Measurements from ENCODE around the gene SLC22A17. TPM values are rescaled to one million over a fixed set of nuclear protein-coding genes. Genes with fewer than 3 reads are reported as not detected.

The SLC22A17 gene
- total and polyA plus RNA-seq, 10 of the 15 experiments (the other 5 are each of a cell fraction or from before 2014, with no cell fraction given), result not detected

DNA sequence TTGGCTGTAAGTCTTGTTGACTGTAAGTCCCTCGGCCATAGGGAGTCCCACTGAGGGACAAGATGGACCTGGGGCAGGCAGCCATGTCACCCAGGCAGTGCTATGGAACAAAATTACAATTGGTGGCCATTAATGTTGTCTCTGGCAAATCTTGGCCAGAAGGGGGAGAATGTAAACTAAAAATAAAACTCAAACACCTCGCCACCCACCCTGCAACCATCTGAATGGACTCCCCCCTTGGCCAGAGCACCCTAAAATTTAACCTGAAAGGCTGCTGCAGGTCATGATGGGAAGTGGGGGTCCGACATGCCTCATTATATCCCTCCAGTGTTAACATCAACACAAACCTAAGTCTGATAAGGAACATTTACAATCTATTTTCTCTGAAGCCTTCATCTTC, 8.2 kb downstream of the SLC22A17 start:
- RAD21 ChIA-PET (ENCODE audit: unreplicated experiment), result no interaction called here
- no peak overlapping the region for H2AFZ ChIP-seq (ENCODE audit: control insufficient read depth, low read depth, low read length)
- H3K4me2 ChIP-seq (ENCODE audit: control insufficient read depth, insufficient read depth), result no peak overlapping the region
- no peak overlapping the region for H3K27ac ChIP-seq (ENCODE audit: control insufficient read depth, insufficient read depth)
- BruUV-seq (replicated peaks), result no TSS peak
- TF ChIP-seq, protein P1, sequence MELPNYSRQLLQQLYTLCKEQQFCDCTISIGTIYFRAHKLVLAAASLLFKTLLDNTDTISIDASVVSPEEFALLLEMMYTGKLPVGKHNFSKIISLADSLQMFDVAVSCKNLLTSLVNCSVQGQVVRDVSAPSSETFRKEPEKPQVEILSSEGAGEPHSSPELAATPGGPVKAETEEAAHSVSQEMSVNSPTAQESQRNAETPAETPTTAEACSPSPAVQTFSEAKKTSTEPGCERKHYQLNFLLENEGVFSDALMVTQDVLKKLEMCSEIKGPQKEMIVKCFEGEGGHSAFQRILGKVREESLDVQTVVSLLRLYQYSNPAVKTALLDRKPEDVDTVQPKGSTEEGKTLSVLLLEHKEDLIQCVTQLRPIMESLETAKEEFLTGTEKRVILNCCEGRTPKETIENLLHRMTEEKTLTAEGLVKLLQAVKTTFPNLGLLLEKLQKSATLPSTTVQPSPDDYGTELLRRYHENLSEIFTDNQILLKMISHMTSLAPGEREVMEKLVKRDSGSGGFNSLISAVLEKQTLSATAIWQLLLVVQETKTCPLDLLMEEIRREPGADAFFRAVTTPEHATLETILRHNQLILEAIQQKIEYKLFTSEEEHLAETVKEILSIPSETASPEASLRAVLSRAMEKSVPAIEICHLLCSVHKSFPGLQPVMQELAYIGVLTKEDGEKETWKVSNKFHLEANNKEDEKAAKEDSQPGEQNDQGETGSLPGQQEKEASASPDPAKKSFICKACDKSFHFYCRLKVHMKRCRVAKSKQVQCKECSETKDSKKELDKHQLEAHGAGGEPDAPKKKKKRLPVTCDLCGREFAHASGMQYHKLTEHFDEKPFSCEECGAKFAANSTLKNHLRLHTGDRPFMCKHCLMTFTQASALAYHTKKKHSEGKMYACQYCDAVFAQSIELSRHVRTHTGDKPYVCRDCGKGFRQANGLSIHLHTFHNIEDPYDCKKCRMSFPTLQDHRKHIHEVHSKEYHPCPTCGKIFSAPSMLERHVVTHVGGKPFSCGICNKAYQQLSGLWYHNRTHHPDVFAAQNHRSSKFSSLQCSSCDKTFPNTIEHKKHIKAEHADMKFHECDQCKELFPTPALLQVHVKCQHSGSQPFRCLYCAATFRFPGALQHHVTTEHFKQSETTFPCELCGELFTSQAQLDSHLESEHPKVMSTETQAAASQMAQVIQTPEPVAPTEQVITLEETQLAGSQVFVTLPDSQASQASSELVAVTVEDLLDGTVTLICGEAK (IDR thresholded peaks at IDR 0.05; ENCODE audit: borderline replicate concordance), result no peak
- TF ChIP-seq CBFB (IDR thresholded peaks at IDR 0.05; ENCODE audit: low read depth) (no peak), EP300 (IDR thresholded peaks at IDR 0.05; ENCODE audit: borderline replicate concordance in 1 of 2, control insufficient read depth in 1 of 2, low read depth in 2 of 2, low read length in 2 of 2) (no peak), SMC3 (IDR thresholded peaks at IDR 0.05; ENCODE audit: borderline replicate concordance, low read length) (no peak), USF1 (IDR thresholded peaks at IDR 0.05; ENCODE audit: borderline replicate concordance, extremely low read length, insufficient read depth, low read depth, low read length) (no peak), RAD21 (IDR thresholded peaks at IDR 0.05; ENCODE audit: insufficient read depth, low read depth, low read length) (no peak)
- TF ChIP-seq, protein P2, sequence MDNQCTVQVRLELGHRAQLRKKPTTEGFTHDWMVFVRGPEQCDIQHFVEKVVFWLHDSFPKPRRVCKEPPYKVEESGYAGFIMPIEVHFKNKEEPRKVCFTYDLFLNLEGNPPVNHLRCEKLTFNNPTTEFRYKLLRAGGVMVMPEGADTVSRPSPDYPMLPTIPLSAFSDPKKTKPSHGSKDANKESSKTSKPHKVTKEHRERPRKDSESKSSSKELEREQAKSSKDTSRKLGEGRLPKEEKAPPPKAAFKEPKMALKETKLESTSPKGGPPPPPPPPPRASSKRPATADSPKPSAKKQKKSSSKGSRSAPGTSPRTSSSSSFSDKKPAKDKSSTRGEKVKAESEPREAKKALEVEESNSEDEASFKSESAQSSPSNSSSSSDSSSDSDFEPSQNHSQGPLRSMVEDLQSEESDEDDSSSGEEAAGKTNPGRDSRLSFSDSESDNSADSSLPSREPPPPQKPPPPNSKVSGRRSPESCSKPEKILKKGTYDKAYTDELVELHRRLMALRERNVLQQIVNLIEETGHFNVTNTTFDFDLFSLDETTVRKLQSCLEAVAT (IDR thresholded peaks at IDR 0.05), result no peak
- no peaks in the 10 kb centered on the region for H3K4me1 ChIP-seq (ENCODE audit: control insufficient read depth, insufficient read depth, low read length)
- intact Hi-C loops (cut with micrococcal nuclease; ENCODE audit: unreplicated experiment) (no loop called here), in situ Hi-C loops (cut with MboI) (no loop called here)
- no peaks in the 10 kb centered on the region; a peak in 2 of 4 replicates for H3K27me3 ChIP-seq (replicated peaks in 1 of 2; ENCODE audit: control insufficient read depth in 2 of 2, insufficient read depth in 2 of 2, low read length in 1 of 2)
- CTCF ChIA-PET, result no interaction called here
- FAIRE-seq (no peak), ATAC-seq (no peak), DNase-seq (ENCODE audit: low read depth, low spot score) (no peak)
- H3K9me3 ChIP-seq (replicated peaks; ENCODE audit: control insufficient read depth, insufficient read depth, low read length), result no peaks in the 10 kb centered on the region; the same call in 2 of the 3 replicates
- no peaks in the 10 kb centered on the region for H3K36me3 ChIP-seq (ENCODE audit: control insufficient read depth in 2 of 2, insufficient read depth in 2 of 2, low read length in 1 of 2)
- SMC1A ChIA-PET (ENCODE audit: uncharacterized antibody, unreplicated experiment), result no interaction called here
- H3K4me3 ChIP-seq, result no peak overlapping the region
- no peaks in the 10 kb centered on the region for H4K20me1 ChIP-seq (ENCODE audit: control insufficient read depth, insufficient read depth)
- whole genome bisulfite sequencing (ENCODE audit: insufficient coverage, insufficient replicate concordance, low lambda C conversion rate, missing lambda C conversion rate), result 2% methylated on average over 3 of the region's 3 CpGs
- no peak overlapping the region for H3K9ac ChIP-seq (ENCODE audit: control insufficient read depth, insufficient read depth, low read length)
- POLR2A ChIA-PET, result no interaction called here
- H3K79me2 ChIP-seq (ENCODE audit: control insufficient read depth, insufficient read depth, low read length), result no peaks in the 10 kb centered on the region
